PC-3 (cell line): ENCODE results near the gene SPACA9. TPM values are rescaled to one million over a fixed set of nuclear protein-coding genes. Genes with fewer than 3 reads are reported as not detected.

Experiments
- ATAC-seq: fragments of 200-7000 bp; cut with Tn5 transposase; 2 replicates; pipeline ENCODE4 v1.9.1; 2020; ENCODE audit warnings: mild to moderate bottlenecking, moderate library complexity
- BruUV-seq: library from RNA; stranded (reverse); fragments of 400-500 nt; replicated peaks from 2 replicates; lab custom pipeline; 2021; lab: Mats Ljungman, UMichigan
- CTCF ChIA-PET: fragments of 300-600 bp; sonication (Branson Sonifier 250); formaldehyde crosslinking; loops from one replicate; lab custom pipeline; 2022; ENCODE audit warnings: antibody characterized with exemption; lab: Charles Lee
- POLR2A ChIA-PET: fragments of 300-600 bp; sonication (Branson Sonifier 250); formaldehyde crosslinking; loops from one replicate; lab custom pipeline; 2022; ENCODE audit warnings: antibody characterized with exemption; ENCODE audit not compliant: unreplicated experiment; lab: Charles Lee
- DNase-seq: peaks from one replicate; pipeline ENCODE4 v3.0.0-alpha.2; 2015
- H2AFZ ChIP-seq: fragments of 300-600 bp; sonication (generic); 2 replicates; pipeline ENCODE4 v1.6.0; 2016; ENCODE audit warnings: antibody characterized with exemption, low read length
- H3F3A ChIP-seq: fragments of 300-600 bp; sonication (generic); one replicate; pipeline ENCODE4 v1.6.0; 2017; ENCODE audit warnings: antibody characterized with exemption, low read length, control low read depth, mild to moderate bottlenecking; ENCODE audit not compliant: unreplicated experiment
- H3K27ac ChIP-seq: fragments of 300-600 bp; sonication (generic); 2 replicates; pipeline ENCODE4 v1.5.1; 2016; ENCODE audit warnings: mild to moderate bottlenecking, low read length
- H3K27me3 ChIP-seq: fragments of 300-600 bp; sonication (generic); 2 replicates; pipeline ENCODE4 v1.6.1; 2016; ENCODE audit warnings: low read length, mixed read lengths
- H3K36me3 ChIP-seq: fragments of 300-600 bp; sonication (generic); 2 replicates; pipeline ENCODE4 v1.6.1; 2016; ENCODE audit warnings: low read depth, mixed run types, low read length, mixed read lengths
- H3K4me1 ChIP-seq: fragments of 300-600 bp; sonication (generic); 2 replicates; pipeline ENCODE4 v1.5.1; 2016; ENCODE audit warnings: low read length; ENCODE audit not compliant: insufficient read depth
- H3K4me2 ChIP-seq: fragments of 300-600 bp; sonication (generic); 2 replicates; pipeline ENCODE4 v1.6.0; 2016; ENCODE audit warnings: low read length
- H3K4me3 ChIP-seq: fragments of 300-600 bp; sonication (generic); 2 replicates; pipeline ENCODE4 v1.5.1; 2016; ENCODE audit warnings: mild to moderate bottlenecking, low read length, mixed read lengths
- H3K79me2 ChIP-seq: fragments of 300-600 bp; sonication (generic); 2 replicates; pipeline ENCODE4 v1.6.1; 2017; ENCODE audit warnings: low read length, mixed read lengths
- H3K9ac ChIP-seq: fragments of 300-600 bp; sonication (generic); 2 replicates; pipeline ENCODE4 v1.6.0; 2016; ENCODE audit warnings: mild to moderate bottlenecking, low read length
- H3K9me2 ChIP-seq: fragments of 300-600 bp; sonication (generic); replicated peaks from 2 replicates; pipeline ENCODE4 v1.6.1; 2016; ENCODE audit warnings: mixed run types, low read length, mixed read lengths
- H3K9me3 ChIP-seq: fragments of 300-600 bp; sonication (generic); 2 replicates; pipeline ENCODE4 v1.6.1; 2016; ENCODE audit warnings: low read length, mixed read lengths
- H4K20me1 ChIP-seq: fragments of 300-600 bp; sonication (generic); 2 replicates; pipeline ENCODE4 v1.6.1; 2016; ENCODE audit warnings: low read length, mixed read lengths
- EZH2 ChIP-seq: fragments of 300-600 bp; sonication (generic); IDR thresholded peaks from one replicate; pipeline ENCODE4 v1.6.1; 2017; ENCODE audit warnings: antibody characterized with exemption, mild to moderate bottlenecking, low read length; ENCODE audit not compliant: unreplicated experiment
- EZH2phosphoT487 ChIP-seq: fragments of 300-600 bp; sonication (generic); IDR thresholded peaks from 2 replicates; pipeline ENCODE4 v1.6.1; 2018; ENCODE audit warnings: mild to moderate bottlenecking, antibody characterized with exemption, low read length, borderline replicate concordance
- intact Hi-C: fragments of 100-400 bp; cut with micrococcal nuclease; formaldehyde crosslinking; loops from 2 replicates; pipeline ENCODE4 v1.9.0; 2023
- total RNA-seq: library from RNA; depleted of rRNA; stranded (reverse); fragments of >200 nt; gene quantifications from 2 replicates; pipeline ENCODE4 v1.2.3, GENCODE V29; 2014
- TF ChIP-seq, protein P1 (sequence below): fragments of 300-600 bp; sonication (generic); conservative IDR thresholded peaks from 2 replicates; pipeline ENCODE4 v1.5.1; 2017; ENCODE audit warnings: antibody characterized with exemption, low read depth, mild to moderate bottlenecking, low read length

The SPACA9 gene
- total RNA-seq, 1 experiment from 2014 or later = 2.3 TPM

DNA sequence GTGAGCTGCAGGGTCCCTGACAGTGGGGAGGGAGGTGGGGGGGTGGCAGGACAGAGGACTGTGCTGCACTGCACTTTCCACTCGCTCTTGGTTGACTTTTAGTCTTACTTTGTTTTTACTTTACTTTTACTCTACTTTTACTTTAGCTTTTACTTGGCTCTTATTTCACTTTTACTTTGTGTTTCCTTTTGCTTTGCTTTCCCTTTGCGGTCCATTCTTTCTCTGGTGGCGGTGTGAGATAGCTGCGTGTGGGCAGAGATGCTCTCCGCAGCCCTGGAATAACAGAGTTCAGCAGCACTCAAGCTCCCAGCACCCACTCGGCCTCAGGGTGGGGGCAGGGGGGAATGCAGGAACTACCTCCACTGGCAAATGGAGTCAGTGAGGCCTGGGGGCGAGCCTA, 5.3 kb upstream of the SPACA9 start:
- intact Hi-C loops = no loop called here
- no peak for ATAC-seq

DNA sequence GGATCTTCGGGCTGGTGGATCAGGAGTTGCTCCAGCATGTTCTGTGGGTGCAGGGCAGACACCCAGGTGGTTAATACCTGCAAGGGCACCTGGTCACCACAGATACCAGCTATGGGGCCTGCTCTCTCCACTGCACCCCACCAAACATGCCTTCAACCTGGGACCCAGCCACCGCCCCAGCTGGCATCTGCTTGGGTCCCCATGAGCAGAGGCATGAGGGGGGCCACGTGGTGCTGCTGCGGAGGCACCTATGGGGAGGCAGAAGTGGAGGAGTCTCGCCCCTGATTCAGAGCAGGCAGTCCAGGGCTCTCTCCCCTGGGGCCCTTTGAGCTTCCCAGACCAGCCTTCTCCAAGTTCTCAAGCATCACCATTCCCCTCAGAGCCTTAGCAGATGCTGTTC, 3.5 kb upstream of the SPACA9 start:
- Histone ChIP-seq H3K36me3 (no peaks in the 10 kb centered on the region), H3K4me2 (no peak overlapping the region), H3K9me2 (no peaks in the 10 kb centered on the region), H3K79me2 (no peaks in the 10 kb centered on the region), H3K27me3 (no peaks in the 10 kb centered on the region), H3K27ac (no peak overlapping the region), H2AFZ (no peak overlapping the region), H3F3A (no peaks in the 10 kb centered on the region), H3K9ac (no peak overlapping the region), H4K20me1 (no peaks in the 10 kb centered on the region), H3K4me3 (no peak overlapping the region), H3K4me1 (peaks cover 4% of the 10 kb centered on the region; the same call in 1 of the 2 replicates), H3K9me3 (no peaks in the 10 kb centered on the region)
- DNase-seq (no peak), ATAC-seq (no peak)
- no peak for TF ChIP-seq EZH2
- no peak for TF ChIP-seq EZH2phosphoT487
- TF ChIP-seq, protein P1, sequence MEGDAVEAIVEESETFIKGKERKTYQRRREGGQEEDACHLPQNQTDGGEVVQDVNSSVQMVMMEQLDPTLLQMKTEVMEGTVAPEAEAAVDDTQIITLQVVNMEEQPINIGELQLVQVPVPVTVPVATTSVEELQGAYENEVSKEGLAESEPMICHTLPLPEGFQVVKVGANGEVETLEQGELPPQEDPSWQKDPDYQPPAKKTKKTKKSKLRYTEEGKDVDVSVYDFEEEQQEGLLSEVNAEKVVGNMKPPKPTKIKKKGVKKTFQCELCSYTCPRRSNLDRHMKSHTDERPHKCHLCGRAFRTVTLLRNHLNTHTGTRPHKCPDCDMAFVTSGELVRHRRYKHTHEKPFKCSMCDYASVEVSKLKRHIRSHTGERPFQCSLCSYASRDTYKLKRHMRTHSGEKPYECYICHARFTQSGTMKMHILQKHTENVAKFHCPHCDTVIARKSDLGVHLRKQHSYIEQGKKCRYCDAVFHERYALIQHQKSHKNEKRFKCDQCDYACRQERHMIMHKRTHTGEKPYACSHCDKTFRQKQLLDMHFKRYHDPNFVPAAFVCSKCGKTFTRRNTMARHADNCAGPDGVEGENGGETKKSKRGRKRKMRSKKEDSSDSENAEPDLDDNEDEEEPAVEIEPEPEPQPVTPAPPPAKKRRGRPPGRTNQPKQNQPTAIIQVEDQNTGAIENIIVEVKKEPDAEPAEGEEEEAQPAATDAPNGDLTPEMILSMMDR = no peak
- ChIA-PET POLR2A (no interaction called here), CTCF (no interaction called here)
- intact Hi-C loops = no loop called here
- BruUV-seq = no TSS peak

More for the DNA sequence above, 5.3 kb upstream of the SPACA9 start:
- POLR2A ChIA-PET = no interaction called here
- no peak for DNase-seq
- Histone ChIP-seq H3K4me3 (no peak overlapping the region), H3K27me3 (no peaks in the 10 kb centered on the region), H3K9me3 (no peaks in the 10 kb centered on the region), H2AFZ (no peak overlapping the region), H3K27ac (no peak overlapping the region), H3K79me2 (no peaks in the 10 kb centered on the region), H3K36me3 (no peaks in the 10 kb centered on the region), H3K9me2 (no peaks in the 10 kb centered on the region), H3K9ac (no peak overlapping the region), H3F3A (no peaks in the 10 kb centered on the region), H3K4me1 (no peaks in the 10 kb centered on the region), H4K20me1 (no peaks in the 10 kb centered on the region), H3K4me2 (no peak overlapping the region)
- TF ChIP-seq EZH2phosphoT487 (no peak), EZH2 (no peak)
- TF ChIP-seq, protein P1 = no peak
- CTCF ChIA-PET = no interaction called here
- no TSS peak for BruUV-seq

DNA sequence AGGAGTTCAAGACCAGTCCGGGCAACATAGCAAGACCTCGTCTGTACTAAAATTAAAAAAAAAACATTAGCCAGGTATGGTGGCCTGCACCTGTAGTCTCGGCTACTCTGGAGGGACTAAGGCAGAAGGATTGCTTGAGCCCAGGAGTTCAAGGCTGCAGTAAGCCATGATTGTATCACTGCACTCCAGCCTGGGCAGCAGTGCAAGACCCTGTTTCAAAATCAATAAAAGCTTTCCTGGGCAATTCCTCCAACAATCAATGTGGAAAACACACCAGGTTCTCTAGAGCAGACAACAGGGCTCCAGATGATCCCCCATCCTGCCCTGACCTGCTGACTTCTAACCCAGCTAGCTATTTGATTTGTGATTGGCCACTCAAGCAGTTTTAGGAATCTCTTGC, 1.8 kb upstream of the SPACA9 start:
- BruUV-seq = TSS peak; percentile 28
- no peak overlapping the region for H3K4me3 ChIP-seq
- ATAC-seq (no peak), DNase-seq (no peak)
- no peak overlapping the region for H3K9ac ChIP-seq
- no peaks in the 10 kb centered on the region for H3K36me3 ChIP-seq
- H2AFZ ChIP-seq = no peak overlapping the region
- ChIA-PET CTCF (no interaction called here), POLR2A (no interaction called here)
- H3K4me1 ChIP-seq = peaks cover 4% of the 10 kb centered on the region; the same call in 1 of the 2 replicates
- intact Hi-C loops = no loop called here
- H3K9me2 ChIP-seq = no peaks in the 10 kb centered on the region
- no peaks in the 10 kb centered on the region for H3F3A ChIP-seq
- no peaks in the 10 kb centered on the region for H3K79me2 ChIP-seq
- H3K4me2 ChIP-seq = no peak overlapping the region
- H3K9me3 ChIP-seq = no peaks in the 10 kb centered on the region
- no peaks in the 10 kb centered on the region for H3K27me3 ChIP-seq
- H4K20me1 ChIP-seq = no peaks in the 10 kb centered on the region
- H3K27ac ChIP-seq = no peak overlapping the region
- no peak for TF ChIP-seq EZH2phosphoT487
- TF ChIP-seq, protein P1 = no peak
- TF ChIP-seq EZH2 = no peak
